DND-41 (cell line): ENCODE results near the gene RAPH1.

Experiments used
- CTCF ChIP-seq: IDR thresholded peaks from 2 replicates; pipeline ENCODE4 v1.5.1; 2012; ENCODE audit warnings: borderline replicate concordance, low read length, moderate library complexity, mild to moderate bottlenecking; ENCODE audit not compliant: poor library complexity, severe bottlenecking; ENCODE audit errors: extremely low read depth
- EZH2 ChIP-seq: IDR thresholded peaks from 3 replicates; pipeline ENCODE4 v1.6.1; 2012; ENCODE audit warnings: borderline replicate concordance, low read depth, mild to moderate bottlenecking, moderate library complexity, low read length, inconsistent platforms; ENCODE audit not compliant: severe bottlenecking

DNA sequence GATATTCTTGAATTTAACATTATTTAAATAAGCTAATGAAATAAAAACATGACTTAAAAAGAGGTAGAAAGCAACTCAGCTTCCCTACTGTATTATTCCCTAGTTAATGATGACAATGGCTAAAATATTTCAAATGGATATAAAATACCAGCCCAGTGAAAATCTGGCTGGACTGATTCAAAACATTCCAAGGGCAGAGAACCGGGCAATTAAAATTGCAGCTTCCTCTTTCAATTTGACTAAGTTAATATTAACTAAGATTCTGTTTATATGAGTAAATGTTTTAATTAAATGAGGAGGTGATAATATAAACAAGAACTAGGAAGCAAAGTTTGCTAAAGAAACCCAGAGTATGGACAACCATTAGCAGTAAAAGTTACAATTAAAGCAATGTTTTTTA is 65.6 kb downstream of the RAPH1 start:
- TF ChIP-seq CTCF (no peak), EZH2 (no peak)
